Measurements from ENCODE around the gene VGLL1. TPM values are rescaled to one million over a fixed set of nuclear protein-coding genes. Genes with fewer than 3 reads are reported as not detected.

VGLL1 gene
- polyA plus RNA-seq, 3 donors: not detected

DNA sequence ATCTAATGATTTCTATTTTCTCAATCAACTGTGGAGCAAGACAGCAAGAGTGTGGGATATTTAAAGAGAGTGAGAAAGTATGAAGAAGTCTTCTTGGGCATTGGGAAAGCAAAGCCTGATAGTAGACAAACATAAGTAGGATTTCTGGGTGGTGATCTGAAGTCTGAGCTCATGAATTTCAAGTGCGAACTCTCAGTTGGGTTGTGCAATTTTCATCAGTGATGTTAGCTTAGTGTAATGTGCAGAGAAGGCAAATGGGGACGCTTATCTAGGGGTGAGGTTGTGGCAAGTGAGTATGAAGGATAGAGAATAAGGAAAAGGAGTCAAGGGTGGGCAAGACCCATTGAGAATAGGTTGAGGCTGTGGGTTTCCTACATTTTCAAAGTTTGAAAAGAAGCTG, 23.7 kb downstream of the VGLL1 start:
- no peaks in the 10 kb centered on the region for H3K9me3 ChIP-seq (replicated peaks in 1 of 2; ENCODE audit: control insufficient read depth in 1 of 2, insufficient read depth in 1 of 2, low read length in 2 of 2)
- H3K9ac ChIP-seq (ENCODE audit: insufficient read depth, low read length, poor library complexity, severe bottlenecking): no peak overlapping the region
- H3K4me2 ChIP-seq (replicated peaks; ENCODE audit: extremely low read depth, low read length, poor library complexity, severe bottlenecking): no peak overlapping the region
- H3K4me1 ChIP-seq (ENCODE audit: control insufficient read depth in 1 of 2, insufficient read depth in 2 of 2, low read length in 2 of 2): no peaks in the 10 kb centered on the region
- H4K20me1 ChIP-seq (ENCODE audit: insufficient read depth, low read length): no peaks in the 10 kb centered on the region
- intact Hi-C loops (cut with micrococcal nuclease): no loop called here
- WGBS (ENCODE audit: insufficient coverage): no CpG with 5 or more reads among the region's 2 CpGs
- Mint-ChIP-seq H3K4me1 (no peaks in the 10 kb centered on the region), H3K9me3 (no peaks in the 10 kb centered on the region), H3K36me3 (no peaks in the 10 kb centered on the region), H3K4me3 (no peak overlapping the region), H3K27me3 (ENCODE audit: low read depth in 3 of 3) (no peaks in the 10 kb centered on the region), H3K27ac (no peak overlapping the region)
- no peak overlapping the region for H3K4me3 ChIP-seq (replicated peaks in 1 of 3; ENCODE audit: low read depth in 2 of 3, low read length in 3 of 3)
- TF ChIP-seq, protein P1, sequence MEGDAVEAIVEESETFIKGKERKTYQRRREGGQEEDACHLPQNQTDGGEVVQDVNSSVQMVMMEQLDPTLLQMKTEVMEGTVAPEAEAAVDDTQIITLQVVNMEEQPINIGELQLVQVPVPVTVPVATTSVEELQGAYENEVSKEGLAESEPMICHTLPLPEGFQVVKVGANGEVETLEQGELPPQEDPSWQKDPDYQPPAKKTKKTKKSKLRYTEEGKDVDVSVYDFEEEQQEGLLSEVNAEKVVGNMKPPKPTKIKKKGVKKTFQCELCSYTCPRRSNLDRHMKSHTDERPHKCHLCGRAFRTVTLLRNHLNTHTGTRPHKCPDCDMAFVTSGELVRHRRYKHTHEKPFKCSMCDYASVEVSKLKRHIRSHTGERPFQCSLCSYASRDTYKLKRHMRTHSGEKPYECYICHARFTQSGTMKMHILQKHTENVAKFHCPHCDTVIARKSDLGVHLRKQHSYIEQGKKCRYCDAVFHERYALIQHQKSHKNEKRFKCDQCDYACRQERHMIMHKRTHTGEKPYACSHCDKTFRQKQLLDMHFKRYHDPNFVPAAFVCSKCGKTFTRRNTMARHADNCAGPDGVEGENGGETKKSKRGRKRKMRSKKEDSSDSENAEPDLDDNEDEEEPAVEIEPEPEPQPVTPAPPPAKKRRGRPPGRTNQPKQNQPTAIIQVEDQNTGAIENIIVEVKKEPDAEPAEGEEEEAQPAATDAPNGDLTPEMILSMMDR (IDR thresholded peaks at IDR 0.05): no peak
- no peak overlapping the region for H3K27ac ChIP-seq (ENCODE audit: low read depth in 1 of 2, low read length in 2 of 2)
- peaks cover 0 to 3% of the 10 kb centered on the region in 2 donors for H3K27me3 ChIP-seq (ENCODE audit: control insufficient read depth in 2 of 2, insufficient read depth in 2 of 2, low read length in 2 of 2)
- H2AFZ ChIP-seq (ENCODE audit: insufficient read depth, low read depth, low read length, poor library complexity, severe bottlenecking): no peak overlapping the region
- H3K36me3 ChIP-seq (replicated peaks in 1 of 2; ENCODE audit: control insufficient read depth in 1 of 2, insufficient read depth in 2 of 2, low read length in 2 of 2): no peaks in the 10 kb centered on the region
- H3K79me2 ChIP-seq (ENCODE audit: insufficient read depth, low read length): no peaks in the 10 kb centered on the region
- no peak for DNase-seq

DNA sequence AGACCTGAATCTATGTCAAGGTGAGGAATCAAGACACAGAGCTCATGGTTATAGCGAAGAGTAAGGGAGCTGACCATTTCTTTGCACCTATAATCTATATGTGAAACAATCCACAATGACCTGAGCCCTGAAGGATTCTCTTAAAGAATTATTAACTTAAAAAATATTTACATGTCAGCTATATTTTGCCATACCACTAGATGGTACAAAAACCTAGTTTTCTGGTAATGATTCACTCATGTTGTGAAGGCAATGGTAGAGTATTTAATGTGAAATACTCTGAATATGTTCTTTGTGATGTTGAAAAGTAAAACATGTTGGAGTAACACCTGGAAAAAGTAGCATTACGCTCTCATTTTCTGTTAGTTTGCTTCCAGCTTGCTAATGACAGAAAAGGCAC, 40.0 kb downstream of the VGLL1 start:
- no CpG with 5 or more reads among the region's 2 CpGs for WGBS (ENCODE audit: insufficient coverage)
- peaks cover 0 to 3% of the 10 kb centered on the region in 2 donors for H3K27me3 ChIP-seq (ENCODE audit: control insufficient read depth in 2 of 2, insufficient read depth in 2 of 2, low read length in 2 of 2)
- no peaks in the 10 kb centered on the region for H3K36me3 Mint-ChIP-seq
- intact Hi-C loops (cut with micrococcal nuclease): no loop called here
- H3K4me2 ChIP-seq (replicated peaks; ENCODE audit: extremely low read depth, low read length, poor library complexity, severe bottlenecking): no peak overlapping the region
- no peaks in the 10 kb centered on the region for H3K4me1 Mint-ChIP-seq
- H3K27ac ChIP-seq (ENCODE audit: low read depth in 1 of 2, low read length in 2 of 2): no peak overlapping the region
- DNase-seq: no peak
- no peak overlapping the region for H3K4me3 Mint-ChIP-seq
- H3K4me3 ChIP-seq (replicated peaks in 1 of 3; ENCODE audit: low read depth in 2 of 3, low read length in 3 of 3): no peak overlapping the region
- no peaks in the 10 kb centered on the region for H3K36me3 ChIP-seq (replicated peaks in 1 of 2; ENCODE audit: control insufficient read depth in 1 of 2, insufficient read depth in 2 of 2, low read length in 2 of 2)
- H3K9ac ChIP-seq (ENCODE audit: insufficient read depth, low read length, poor library complexity, severe bottlenecking): no peak overlapping the region
- peaks cover 0 to 2% (median 0%) of the 10 kb centered on the region in 7 donors for H3K9me3 Mint-ChIP-seq
- peaks cover 0 to 17% (median 1%) of the 10 kb centered on the region in 3 donors for H3K27me3 Mint-ChIP-seq (ENCODE audit: low read depth in 3 of 3)
- H3K79me2 ChIP-seq (ENCODE audit: insufficient read depth, low read length): no peaks in the 10 kb centered on the region
- no peaks in the 10 kb centered on the region for H3K4me1 ChIP-seq (ENCODE audit: control insufficient read depth in 1 of 2, insufficient read depth in 2 of 2, low read length in 2 of 2)
- no peaks in the 10 kb centered on the region for H4K20me1 ChIP-seq (ENCODE audit: insufficient read depth, low read length)
- no peak overlapping the region for H2AFZ ChIP-seq (ENCODE audit: insufficient read depth, low read depth, low read length, poor library complexity, severe bottlenecking)
- no peaks in the 10 kb centered on the region for H3K9me3 ChIP-seq (replicated peaks in 1 of 2; ENCODE audit: control insufficient read depth in 1 of 2, insufficient read depth in 1 of 2, low read length in 2 of 2)
- H3K27ac Mint-ChIP-seq: no peak overlapping the region
- TF ChIP-seq, protein P1 (IDR thresholded peaks at IDR 0.05): no peak

Data from CD14-positive monocyte (primary cell).